Stomach (tissue), 4 donors: ENCODE results near the gene RPL21.

ENCODE experiments used
- EP300 ChIP-seq: sonication (generic); formaldehyde crosslinking; IDR thresholded peaks from one replicate; pipeline ENCODE4 v1.6.1; 2017; ENCODE audit warnings: antibody characterized with exemption
- POLR2A ChIP-seq, 4 donors: fragments of 450-650 bp; IDR thresholded peaks; one replicate each; pipeline ENCODE4 v1.6.1; 2016; ENCODE audit warnings: antibody characterized with exemption in 4 of 4, control low read depth in 2 of 4, mild to moderate bottlenecking in 1 of 4, moderate library complexity in 1 of 4
- TF ChIP-seq, protein P1 (sequence below), 7 experiments: fragments of 450-650 bp in 4 of 7; fragments of 200-600 bp in 3 of 7; sonication (generic) in 3 of 7; IDR thresholded peaks; one replicate each; pipeline ENCODE4 v1.5.1; 2016 to 2019; ENCODE audit warnings: antibody characterized with exemption in 7 of 7, control low read depth in 2 of 7, mild to moderate bottlenecking in 1 of 7

DNA sequence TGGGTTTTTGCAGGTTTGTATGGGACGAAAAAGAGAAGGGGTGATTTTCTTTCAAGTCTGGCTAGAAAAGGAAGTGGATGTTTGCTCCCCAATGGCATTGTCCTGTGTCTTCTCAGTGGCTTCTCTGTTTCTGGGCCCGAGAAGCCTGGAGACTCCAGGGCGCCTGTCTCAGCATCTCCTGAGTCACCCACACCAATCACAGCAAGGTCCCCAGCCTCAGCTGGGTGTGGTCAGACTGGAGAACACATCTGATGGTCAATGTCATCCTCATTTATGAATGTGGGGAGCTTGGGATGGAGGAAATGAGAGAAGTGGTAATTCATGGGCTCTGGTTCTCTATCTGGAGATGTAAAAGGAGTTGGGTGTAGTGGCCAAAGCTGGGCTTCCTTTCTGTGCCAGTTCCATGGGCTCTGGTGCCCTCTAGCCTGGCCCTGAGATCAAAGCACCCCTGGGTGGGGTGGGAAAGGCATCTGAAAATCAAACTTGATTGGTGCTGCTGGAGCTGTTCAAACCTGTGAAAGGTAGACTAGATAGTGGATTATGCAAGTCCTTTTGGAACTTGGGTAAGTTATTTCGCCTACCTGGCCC lies 32.6 kb downstream of the RPL21 start:
- TF ChIP-seq, protein P1, sequence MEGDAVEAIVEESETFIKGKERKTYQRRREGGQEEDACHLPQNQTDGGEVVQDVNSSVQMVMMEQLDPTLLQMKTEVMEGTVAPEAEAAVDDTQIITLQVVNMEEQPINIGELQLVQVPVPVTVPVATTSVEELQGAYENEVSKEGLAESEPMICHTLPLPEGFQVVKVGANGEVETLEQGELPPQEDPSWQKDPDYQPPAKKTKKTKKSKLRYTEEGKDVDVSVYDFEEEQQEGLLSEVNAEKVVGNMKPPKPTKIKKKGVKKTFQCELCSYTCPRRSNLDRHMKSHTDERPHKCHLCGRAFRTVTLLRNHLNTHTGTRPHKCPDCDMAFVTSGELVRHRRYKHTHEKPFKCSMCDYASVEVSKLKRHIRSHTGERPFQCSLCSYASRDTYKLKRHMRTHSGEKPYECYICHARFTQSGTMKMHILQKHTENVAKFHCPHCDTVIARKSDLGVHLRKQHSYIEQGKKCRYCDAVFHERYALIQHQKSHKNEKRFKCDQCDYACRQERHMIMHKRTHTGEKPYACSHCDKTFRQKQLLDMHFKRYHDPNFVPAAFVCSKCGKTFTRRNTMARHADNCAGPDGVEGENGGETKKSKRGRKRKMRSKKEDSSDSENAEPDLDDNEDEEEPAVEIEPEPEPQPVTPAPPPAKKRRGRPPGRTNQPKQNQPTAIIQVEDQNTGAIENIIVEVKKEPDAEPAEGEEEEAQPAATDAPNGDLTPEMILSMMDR (IDR thresholded peaks at IDR 0.05): peak in 3 of 7 experiments; percentile 19 to 25 (median 22)
- TF ChIP-seq POLR2A (IDR thresholded peaks at IDR 0.05): no peak
- TF ChIP-seq EP300: no peak
